Measurements from ENCODE around the gene ZNF420.

GRCh38 chr19:37074819-37075362 lies 3.3 kb upstream of the ZNF420 start:
- no peak for TF ChIP-seq CTCF (conservative IDR thresholded peaks at IDR 0.05 in 1 of 2, IDR thresholded peaks at IDR 0.05 in 1 of 2; ENCODE audit: extremely low read depth in 1 of 2, insufficient read depth in 1 of 2, low read depth in 1 of 2, low read length in 2 of 2)
- TF ChIP-seq EZH2 (IDR thresholded peaks at IDR 0.05; ENCODE audit: borderline replicate concordance, low read length) = no peak

Data from mammary epithelial cell (primary cell).